HepG2 (cell line): ENCODE data around the gene LDLRAD4. TPM values are rescaled to one million over a fixed set of nuclear protein-coding genes. Genes with fewer than 3 reads are reported as not detected.

ENCODE experiments used
- ATAC-seq: fragments of 200-7000 bp; cut with Tn5 transposase; 3 replicates; pipeline ENCODE4 v1.9.1; 2020; ENCODE audit warnings: mild to moderate bottlenecking, moderate library complexity
- BruUV-seq: library from RNA; stranded (reverse); fragments of 400-500 nt; replicated peaks from 2 replicates; lab custom pipeline; 2021; lab: Mats Ljungman, UMichigan
- CTCF ChIA-PET: fragments of 300-600 bp; formaldehyde crosslinking; extraction: SDS; loops from one replicate; lab custom pipeline; 2021; ENCODE audit warnings: low total read pairs, inconsistent platforms, low intra/inter-chr PET ratio; lab: Yijun Ruan, JAX
- POLR2A ChIA-PET: fragments of 350-600 bp; sonication (Branson Sonifier 250); formaldehyde crosslinking; loops from one replicate; lab custom pipeline; 2020; ENCODE audit warnings: antibody characterized with exemption, inconsistent platforms; lab: Yijun Ruan, JAX
- DNase-seq: peaks from one replicate; pipeline ENCODE4 v3.0.0-alpha.2; 2015; ENCODE audit warnings: low spot score
- FAIRE-seq: peaks from 3 replicates; lab custom pipeline; 2011; peaks lifted over from hg19 to GRCh38; lab: Jason Lieb, UNC
- H2AFZ ChIP-seq: one replicate; pipeline ENCODE4 v1.6.1; 2011; ENCODE audit warnings: low read length, inconsistent platforms
- H3K27ac ChIP-seq: fragments of 300-600 bp; 3 replicates; pipeline ENCODE4 v1.8.0; 2011; ENCODE audit warnings: mixed run types, mild to moderate bottlenecking, mixed read lengths, low read length, inconsistent platforms; ENCODE audit not compliant: insufficient read depth; ENCODE audit errors: extremely low read length
- H3K27me3 ChIP-seq, 2 experiments: fragments of 200-600 bp in 1 of 2; 2 replicates in 1 of 2; 3 replicates in 1 of 2; pipeline versions ENCODE4 v1.6.0 to v1.8.0; 2011; ENCODE audit warnings: low read length in 2 of 2, mild to moderate bottlenecking in 2 of 2, moderate library complexity in 2 of 2, inconsistent platforms in 1 of 2; ENCODE audit not compliant: insufficient read depth in 2 of 2, control insufficient read depth in 1 of 2
- H3K36me3 ChIP-seq, 2 experiments: fragments of 200-600 bp in 1 of 2; replicated peaks in 1 of 2; 2 replicates in 1 of 2; 3 replicates in 1 of 2; pipeline versions ENCODE4 v1.5.1 to v1.8.0; 2011; ENCODE audit warnings: low read length in 2 of 2, inconsistent platforms in 1 of 2; ENCODE audit not compliant: insufficient read depth in 2 of 2, control insufficient read depth in 1 of 2
- H3K4me1 ChIP-seq: 2 replicates; pipeline ENCODE4 v1.5.1; 2012; ENCODE audit warnings: low read length, inconsistent platforms; ENCODE audit not compliant: insufficient read depth
- H3K4me2 ChIP-seq: 2 replicates; pipeline ENCODE4 v1.6.0; 2011; ENCODE audit warnings: low read depth, low read length, inconsistent platforms
- H3K4me3 ChIP-seq, 3 experiments: fragments of 200-600 bp in 1 of 3; sonication (generic), shearing (Covaris generic) in 1 of 3; replicated peaks in 1 of 3; 2 replicates each; pipeline ENCODE4 v1.5.1; 2011 to 2016; ENCODE audit warnings: low read length in 3 of 3, inconsistent platforms in 2 of 3, low read depth in 2 of 3, mild to moderate bottlenecking in 2 of 3, control low read depth in 1 of 3, mixed read lengths in 1 of 3; ENCODE audit not compliant: insufficient read depth in 1 of 3
- H3K79me2 ChIP-seq: one replicate; pipeline ENCODE4 v1.6.1; 2011; ENCODE audit warnings: low read length, inconsistent platforms; ENCODE audit not compliant: insufficient read depth
- H3K9ac ChIP-seq: 2 replicates; pipeline ENCODE4 v1.6.0; 2011; ENCODE audit warnings: mild to moderate bottlenecking, low read depth, low read length, inconsistent platforms; ENCODE audit not compliant: insufficient read depth
- H3K9me3 ChIP-seq: 2 replicates; pipeline ENCODE4 v1.5.1; 2012; ENCODE audit warnings: mild to moderate bottlenecking, low read length
- H4K20me1 ChIP-seq: 2 replicates; pipeline ENCODE4 v1.6.0; 2011; ENCODE audit warnings: inconsistent platforms, mild to moderate bottlenecking, low read length, moderate library complexity; ENCODE audit not compliant: insufficient read depth
- HOXA7 ChIP-seq: sonication (generic); formaldehyde crosslinking; IDR thresholded peaks from 2 replicates; pipeline ENCODE4 v1.8.1; 2022; ENCODE audit warnings: mild to moderate bottlenecking, missing genetic modification reagents, moderate library complexity
- IRF2 ChIP-seq: IDR thresholded peaks from 2 replicates; pipeline ENCODE4 v1.6.1; 2018; ENCODE audit warnings: missing genetic modification reagents, missing compliant biosample characterization
- JARID2 ChIP-seq: sonication (generic); formaldehyde crosslinking; IDR thresholded peaks from 2 replicates; pipeline ENCODE4 v1.8.1; 2023; ENCODE audit warnings: missing genetic modification reagents, inconsistent platforms; ENCODE audit not compliant: insufficient replicate concordance
- KDM5B ChIP-seq: sonication (generic); formaldehyde crosslinking; IDR thresholded peaks from 2 replicates; pipeline ENCODE4 v1.4.0; 2020; ENCODE audit warnings: missing genetic modification reagents, mild to moderate bottlenecking, borderline replicate concordance
- SMAD1 ChIP-seq: sonication (generic); formaldehyde crosslinking; IDR thresholded peaks from 2 replicates; pipeline ENCODE4 v1.4.0; 2020; ENCODE audit warnings: missing genetic modification reagents, low read depth, mild to moderate bottlenecking, borderline replicate concordance
- ZNF337 ChIP-seq: sonication (generic); formaldehyde crosslinking; IDR thresholded peaks from 2 replicates; pipeline ENCODE4 v1.5.1; 2020; ENCODE audit warnings: missing genetic modification reagents, low read depth, mild to moderate bottlenecking, borderline replicate concordance
- ZNF556 ChIP-seq: sonication (generic); formaldehyde crosslinking; IDR thresholded peaks from 2 replicates; pipeline ENCODE4 v1.4.0; 2020; ENCODE audit warnings: mild to moderate bottlenecking, missing genetic modification reagents, borderline replicate concordance
- ZNF646 ChIP-seq: sonication (generic); formaldehyde crosslinking; IDR thresholded peaks from 2 replicates; pipeline ENCODE4 v1.9.0; 2021; ENCODE audit warnings: mild to moderate bottlenecking, missing genetic modification reagents
- WGBS: methylation state at CpG from one replicate; pipeline ENCODE4 v1.1.6; 2017; ENCODE audit warnings: low lambda C conversion rate; 5-methylcytosine and 5-hydroxymethylcytosine counted together
- in situ Hi-C: cut with HindIII; loops from 2 replicates; pipeline ENCODE4 v1.10.0; 2017; ENCODE audit warnings: low pct_unique_long_range_greater_than_20kb; ENCODE audit not compliant: extremely low pct_ligation_motif_present
- intact Hi-C: fragments of 100-400 bp; cut with micrococcal nuclease; formaldehyde crosslinking; loops from one replicate; pipeline ENCODE4 v1.10.0; 2022; ENCODE audit not compliant: unreplicated experiment
- polyA plus RNA-seq, 8 experiments: library from polyadenylated mRNA; depleted of rRNA in 3 of 8; stranded (reverse) in 7 of 8; unstranded in 1 of 8; fragments of >200 nt; fragmentation: Illumina TruSeq in 4 of 8; extraction: Trizol in 4 of 8; gene quantifications; 2 replicates each; pipeline versions ENCODE4 v1.2.1 to v1.2.3, GENCODE V29; 2011 to 2016; ENCODE audit warnings: low read depth in 4 of 8, missing spikeins in 1 of 8, mixed read lengths in 1 of 8; ENCODE audit not compliant: insufficient read depth in 1 of 8
- total RNA-seq, 5 experiments: library from RNA; depleted of rRNA; stranded (reverse); fragments of >200 nt; fragmentation: Illumina TruSeq; extraction: Trizol; gene quantifications; 2 replicates each; pipeline ENCODE4 v1.2.3, GENCODE V29; 2016; ENCODE audit warnings: low read depth in 1 of 5
- TF ChIP-seq, protein P1 (sequence below): conservative IDR thresholded peaks from 2 replicates; pipeline ENCODE4 v1.6.1; 2018; ENCODE audit warnings: missing genetic modification reagents

Gene LDLRAD4
- total and polyA plus RNA-seq, 2 of the 13 experiments (the other 11 are each of a cell fraction or from before 2014, with no cell fraction given) = 13.6 to 20.9 TPM

DNA sequence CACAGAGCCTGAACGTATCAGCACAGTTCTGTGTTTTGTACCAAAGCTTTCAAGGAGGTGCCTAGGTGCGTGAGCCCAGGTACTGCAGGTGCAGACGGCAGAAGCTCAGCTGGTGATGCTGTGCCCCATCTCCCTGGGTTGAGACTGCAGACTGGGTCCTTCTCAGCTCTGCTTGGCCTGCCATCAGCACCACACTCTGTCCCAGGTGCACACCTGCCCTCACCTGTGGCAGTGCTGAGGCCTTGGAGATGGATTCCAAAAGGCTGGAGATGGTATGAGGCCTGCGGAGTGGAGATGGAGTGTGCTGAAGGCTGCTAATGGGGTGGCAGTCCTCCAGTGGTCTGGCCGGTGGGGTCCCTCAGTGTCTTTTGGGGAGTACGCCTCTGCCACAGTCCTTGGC lies 9.3 kb downstream of the LDLRAD4 start (continued):
- TF ChIP-seq ZNF646 (CRISPR knock-in tag) = no peak
- TF ChIP-seq, all 625 proteins: peak for 0

DNA sequence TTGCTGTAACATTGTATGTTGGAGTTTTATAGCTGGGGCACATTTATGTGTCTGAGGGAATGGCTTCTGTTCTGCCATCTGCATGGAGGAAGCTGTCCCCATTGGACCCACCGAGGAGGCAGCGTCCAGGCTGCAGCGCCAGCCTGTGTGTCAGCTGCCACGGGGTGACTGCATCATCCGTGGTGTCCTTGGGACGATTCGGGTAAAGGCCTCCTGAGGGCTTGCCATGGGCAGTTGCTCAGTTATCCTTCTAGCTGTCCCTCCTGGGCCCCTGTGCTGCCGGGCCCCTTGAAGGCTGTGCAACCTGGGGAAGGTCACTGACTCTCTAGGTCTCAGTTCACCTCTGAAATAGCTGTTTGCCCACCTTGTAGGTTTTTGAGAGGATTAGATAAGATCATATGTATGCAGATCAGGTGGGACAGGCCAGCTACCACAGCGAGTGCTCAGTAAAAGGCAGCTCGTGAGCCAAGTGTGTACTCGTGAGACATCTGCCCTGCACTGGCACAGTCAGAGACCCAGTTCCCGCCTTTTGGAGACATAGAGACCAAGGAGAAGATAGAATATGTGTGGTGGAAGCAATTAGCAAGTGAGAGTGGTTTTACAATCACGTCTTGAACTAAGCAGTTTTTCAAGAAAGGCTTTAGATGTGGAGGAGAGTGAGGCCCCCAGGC lies 10.6 kb downstream of the LDLRAD4 start:
- ATAC-seq (no peak), DNase-seq (no peak), FAIRE-seq (no peak)
- no peak overlapping the region for H2AFZ ChIP-seq
- intact Hi-C loops = no loop called here
- CTCF ChIA-PET = no interaction called here
- no peaks in the 10 kb centered on the region for H3K9me3 ChIP-seq
- POLR2A ChIA-PET = no interaction called here
- peaks cover 2% of the 10 kb centered on the region for H3K79me2 ChIP-seq
- no peaks in the 10 kb centered on the region; a peak in 1 of 5 replicates for H3K36me3 ChIP-seq
- no peak overlapping the region for H3K4me2 ChIP-seq
- H4K20me1 ChIP-seq = no peaks in the 10 kb centered on the region
- no TSS peak for BruUV-seq
- H3K27me3 ChIP-seq = no peaks in the 10 kb centered on the region
- H3K27ac ChIP-seq = no peak overlapping the region
- H3K4me1 ChIP-seq = peaks cover 11% of the 10 kb centered on the region
- H3K9ac ChIP-seq = no peak overlapping the region
- H3K4me3 ChIP-seq = no peak overlapping the region
- in situ Hi-C loops = loop anchor here (10.0 kb wide), 1 partner anchor 306 kb away; no protein-coding TSS in a partner anchor
- WGBS = 87% methylated on average over 6 of the region's 13 CpGs
- TF ChIP-seq KDM5B = no peak
- TF ChIP-seq IRF2 = no peak
- TF ChIP-seq SMAD1 (CRISPR knock-in tag) = no peak
- TF ChIP-seq, protein P1, sequence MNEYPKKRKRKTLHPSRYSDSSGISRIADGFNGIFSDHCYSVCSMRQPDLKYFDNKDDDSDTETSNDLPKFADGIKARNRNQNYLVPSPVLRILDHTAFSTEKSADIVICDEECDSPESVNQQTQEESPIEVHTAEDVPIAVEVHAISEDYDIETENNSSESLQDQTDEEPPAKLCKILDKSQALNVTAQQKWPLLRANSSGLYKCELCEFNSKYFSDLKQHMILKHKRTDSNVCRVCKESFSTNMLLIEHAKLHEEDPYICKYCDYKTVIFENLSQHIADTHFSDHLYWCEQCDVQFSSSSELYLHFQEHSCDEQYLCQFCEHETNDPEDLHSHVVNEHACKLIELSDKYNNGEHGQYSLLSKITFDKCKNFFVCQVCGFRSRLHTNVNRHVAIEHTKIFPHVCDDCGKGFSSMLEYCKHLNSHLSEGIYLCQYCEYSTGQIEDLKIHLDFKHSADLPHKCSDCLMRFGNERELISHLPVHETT = no peak
- no peak for TF ChIP-seq ZNF337
- no peak for TF ChIP-seq JARID2 (CRISPR knock-in tag)
- TF ChIP-seq ZNF556 (CRISPR knock-in tag) = no peak
- TF ChIP-seq HOXA7 (CRISPR knock-in tag) = no peak
